GM06990 (cell line): ENCODE data around the gene CDH8.

Source experiments
- DNase-seq: peaks from one replicate; pipeline ENCODE4 v3.0.0-alpha.2; 2011; ENCODE audit not compliant: insufficient read length; ENCODE audit errors: extremely low read depth
- H3K27me3 ChIP-seq: replicated peaks from 2 replicates; pipeline ENCODE4 v1.6.0; 2011; ENCODE audit warnings: low read length; ENCODE audit not compliant: control insufficient read depth, insufficient read depth
- H3K36me3 ChIP-seq: 2 replicates; pipeline ENCODE4 v1.5.1; 2011; ENCODE audit warnings: low read length; ENCODE audit not compliant: control insufficient read depth, insufficient read depth
- H3K4me3 ChIP-seq: replicated peaks from 2 replicates; pipeline ENCODE4 v1.5.1; 2011; ENCODE audit warnings: low read depth, mild to moderate bottlenecking, control low read depth, low read length
- CTCF ChIP-seq: IDR thresholded peaks from 2 replicates; pipeline ENCODE4 v1.5.1; 2011; ENCODE audit warnings: low read length, control low read depth, mild to moderate bottlenecking, inconsistent platforms; ENCODE audit not compliant: insufficient read depth, poor library complexity, severe bottlenecking

CDH8 gene

DNA sequence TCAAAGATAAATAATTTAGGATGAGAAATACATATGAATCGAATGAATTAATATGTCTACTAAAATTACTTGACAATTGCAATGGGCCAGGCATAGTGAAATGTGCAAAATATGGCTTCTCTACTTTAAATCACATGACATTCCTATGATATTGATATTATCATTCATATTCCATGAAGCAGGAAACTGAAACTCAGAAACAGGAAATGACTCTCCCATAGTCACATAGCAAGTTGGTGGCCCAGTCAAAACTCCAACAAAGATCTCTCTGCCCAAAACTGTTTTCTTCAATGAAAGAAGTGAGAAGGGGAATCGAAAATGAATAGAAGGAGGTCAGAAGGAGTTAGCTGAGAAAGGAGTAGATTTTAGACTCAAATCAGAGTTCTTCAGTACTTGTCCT is 272.2 kb downstream of the CDH8 start:
- Histone ChIP-seq H3K4me3 (no peak overlapping the region), H3K36me3 (no peaks in the 10 kb centered on the region)
- TF ChIP-seq CTCF: no peak

GRCh38 chr16:61763013-61763412 is 273.2 kb downstream of the CDH8 start:
- DNase-seq: no peak
- H3K4me3 ChIP-seq: no peak overlapping the region
- H3K36me3 ChIP-seq: no peaks in the 10 kb centered on the region
- TF ChIP-seq CTCF: no peak
- H3K27me3 ChIP-seq: no peaks in the 10 kb centered on the region

More for the DNA sequence above, 272.2 kb downstream of the CDH8 start:
- DNase-seq: no peak
- H3K27me3 ChIP-seq: no peaks in the 10 kb centered on the region

GRCh38 chr16:61730997-61731396 is 305.2 kb downstream of the CDH8 start:
- no peak for DNase-seq
- no peak for TF ChIP-seq CTCF
- no peaks in the 10 kb centered on the region for H3K27me3 ChIP-seq
- no peaks in the 10 kb centered on the region for H3K36me3 ChIP-seq
- H3K4me3 ChIP-seq: no peak overlapping the region

DNA sequence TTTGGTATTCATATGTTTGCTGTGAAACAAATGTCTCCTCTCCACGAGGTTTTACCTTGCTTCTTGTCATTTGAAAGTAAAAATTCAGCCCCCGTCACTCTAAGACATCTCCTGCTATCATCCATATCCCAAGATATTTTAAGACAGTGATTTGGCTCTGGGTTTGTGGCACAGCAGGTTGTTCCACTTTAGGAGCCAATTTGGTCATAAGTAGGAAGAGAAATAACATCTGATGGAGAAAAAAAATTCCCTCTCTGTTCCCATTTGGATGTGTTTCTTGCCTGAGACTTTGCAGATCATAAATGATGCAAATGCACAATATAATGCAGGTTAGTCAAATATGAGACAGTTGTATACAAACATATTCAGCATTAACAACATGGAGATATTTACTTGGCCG is 309.5 kb downstream of the CDH8 start:
- Histone ChIP-seq H3K27me3 (no peaks in the 10 kb centered on the region), H3K36me3 (no peaks in the 10 kb centered on the region), H3K4me3 (no peak overlapping the region)
- DNase-seq: no peak
- TF ChIP-seq CTCF: no peak

DNA sequence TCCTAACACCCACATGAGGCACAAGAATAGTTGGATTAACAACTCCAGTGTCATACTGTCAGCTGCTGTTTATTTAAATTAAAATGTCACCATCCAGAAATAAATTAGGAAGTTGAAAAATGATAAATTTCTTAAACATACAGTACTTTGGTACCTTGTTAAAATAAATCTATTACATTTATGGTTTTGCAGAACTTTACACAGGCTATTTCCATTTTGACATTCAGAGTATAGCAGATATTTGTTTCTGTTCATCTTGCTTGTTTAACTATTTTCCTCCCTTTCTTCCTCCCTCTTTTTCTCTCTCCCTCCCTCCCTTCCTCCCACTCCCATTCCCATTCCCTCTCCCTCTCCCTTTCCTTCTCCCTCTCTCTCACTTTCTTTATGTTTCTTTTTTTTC is 310.1 kb downstream of the CDH8 start:
- no peak for DNase-seq
- no peak for TF ChIP-seq CTCF
- no peak overlapping the region for H3K4me3 ChIP-seq
- H3K36me3 ChIP-seq: no peaks in the 10 kb centered on the region
- no peaks in the 10 kb centered on the region for H3K27me3 ChIP-seq

GRCh38 chr16:61721544-61721943 is 314.7 kb downstream of the CDH8 start:
- no peak for DNase-seq
- Histone ChIP-seq H3K27me3 (no peaks in the 10 kb centered on the region), H3K36me3 (no peaks in the 10 kb centered on the region), H3K4me3 (no peak overlapping the region)
- no peak for TF ChIP-seq CTCF
